Tibial nerve (tissue), 4 donors: ENCODE measurements around the gene LAMC3. TPM values are rescaled to one million over a fixed set of nuclear protein-coding genes. Genes with fewer than 3 reads are reported as not detected.

Source experiments
- DNase-seq, 2 donors: peaks; one replicate each; pipeline ENCODE4 v3.0.0-alpha.2; 2019; ENCODE audit warnings: low spot score in 2 of 2
- H3K27ac ChIP-seq, 4 donors: fragments of 200-600 bp; sonication (generic) in 3 of 4; one replicate each; pipeline ENCODE4 v1.5.1; 2017 to 2019; ENCODE audit warnings: mild to moderate bottlenecking in 1 of 4
- H3K27me3 ChIP-seq, 2 donors: fragments of 200-600 bp; sonication (generic) in 1 of 2; one replicate each; pipeline versions ENCODE4 v1.5.1 to v1.6.0; 2017 to 2019
- H3K36me3 ChIP-seq, 3 donors: fragments of 200-600 bp; sonication (generic); one replicate each; pipeline ENCODE4 v1.5.1; 2018 to 2019
- H3K4me1 ChIP-seq, 4 donors: fragments of 200-600 bp; sonication (generic) in 3 of 4; one replicate each; pipeline ENCODE4 v1.5.1; 2017 to 2019
- H3K4me3 ChIP-seq, 4 donors: fragments of 200-600 bp; sonication (generic) in 3 of 4; one replicate each; pipeline ENCODE4 v1.5.1; 2017 to 2019; ENCODE audit warnings: mild to moderate bottlenecking in 1 of 4, moderate library complexity in 1 of 4
- H3K9me3 ChIP-seq, 4 donors: fragments of 200-600 bp; sonication (generic) in 3 of 4; one replicate each; pipeline ENCODE4 v1.5.1; 2017 to 2019
- CTCF ChIP-seq, 5 experiments: fragments of 200-600 bp in 3 of 5; fragments of 450-650 bp in 2 of 5; sonication (generic) in 3 of 5; IDR thresholded peaks; one replicate each; pipeline ENCODE4 v1.5.1; 2016 to 2019; ENCODE audit warnings: antibody characterized with exemption in 5 of 5, mild to moderate bottlenecking in 3 of 5, moderate library complexity in 2 of 5
- EP300 ChIP-seq, 2 donors: sonication (generic); formaldehyde crosslinking; IDR thresholded peaks; one replicate each; pipeline ENCODE4 v1.6.1; 2017; ENCODE audit warnings: antibody characterized with exemption in 2 of 2, mild to moderate bottlenecking in 1 of 2
- POLR2A ChIP-seq, 2 donors: fragments of 450-650 bp; IDR thresholded peaks; one replicate each; pipeline ENCODE4 v1.6.1; 2017; ENCODE audit warnings: antibody characterized with exemption in 2 of 2, mild to moderate bottlenecking in 2 of 2, moderate library complexity in 2 of 2
- WGBS, 2 donors: methylation state at CpG; one replicate each; pipeline ENCODE4 v1.1.5; 2018; 5-methylcytosine and 5-hydroxymethylcytosine counted together
- total RNA-seq, 4 donors: library from RNA; depleted of rRNA; stranded (reverse); fragments of >200 nt; gene quantifications; one replicate each; pipeline ENCODE4 v1.1.0, GENCODE V29; 2016

Gene LAMC3
- total RNA-seq, 4 donors from 2014 or later, result 0.21 to 1.6 TPM; not detected in 2

GRCh38 chr9:131039129-131039954 is 30.4 kb downstream of the LAMC3 start:
- 78 to 80% methylated on average over 16 to 18 of the region's 18 CpGs for WGBS, 2 donors
- Histone ChIP-seq H3K4me1 (no peaks in the 10 kb centered on the region), H3K36me3 (no peaks in the 10 kb centered on the region), H3K4me3 (no peak overlapping the region), H3K9me3 (no peaks in the 10 kb centered on the region), H3K27ac (no peak overlapping the region), H3K27me3 (no peaks in the 10 kb centered on the region)
- no peak for DNase-seq
- TF ChIP-seq EP300 (IDR thresholded peaks at IDR 0.05) (no peak), POLR2A (IDR thresholded peaks at IDR 0.05) (no peak), CTCF (IDR thresholded peaks at IDR 0.05) (no peak)

DNA sequence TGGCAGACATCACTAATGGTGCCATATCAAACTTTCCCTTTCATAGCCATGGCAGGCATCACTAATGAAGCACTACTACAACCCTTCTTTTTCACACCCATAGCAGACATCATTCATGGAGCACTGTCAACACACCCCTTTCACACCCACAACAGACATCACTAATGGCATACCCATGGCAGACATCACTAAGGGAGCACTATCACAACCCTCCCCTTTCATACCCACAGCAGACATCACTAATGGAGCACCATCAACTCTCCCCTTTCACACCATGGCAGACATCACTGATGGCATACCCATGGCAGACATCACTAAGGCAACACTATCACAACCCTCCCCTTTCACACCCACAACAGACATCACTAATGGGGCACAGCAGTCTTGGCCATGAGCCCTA is 33.7 kb downstream of the LAMC3 start:
- Histone ChIP-seq H3K9me3 (no peaks in the 10 kb centered on the region), H3K27ac (no peak overlapping the region), H3K4me3 (no peak overlapping the region), H3K27me3 (no peaks in the 10 kb centered on the region), H3K4me1 (peaks cover 0 to 5% (median 0%) of the 10 kb centered on the region in 4 donors), H3K36me3 (no peaks in the 10 kb centered on the region)
- DNase-seq, result no peak
- TF ChIP-seq EP300 (IDR thresholded peaks at IDR 0.05) (no peak), POLR2A (IDR thresholded peaks at IDR 0.05) (no peak), CTCF (IDR thresholded peaks at IDR 0.05) (no peak)

GRCh38 chr9:131043087-131043486 is 34.1 kb downstream of the LAMC3 start:
- no peak overlapping the region for H3K4me3 ChIP-seq
- peaks cover 0 to 5% (median 0%) of the 10 kb centered on the region in 4 donors for H3K4me1 ChIP-seq
- no peaks in the 10 kb centered on the region for H3K9me3 ChIP-seq
- WGBS, 2 donors, result 74 to 75% methylated on average over 2 of the region's 2 CpGs
- DNase-seq, result no peak
- TF ChIP-seq POLR2A (IDR thresholded peaks at IDR 0.05), result no peak
- no peak for TF ChIP-seq CTCF (IDR thresholded peaks at IDR 0.05)
- no peak for TF ChIP-seq EP300 (IDR thresholded peaks at IDR 0.05)
- no peak overlapping the region for H3K27ac ChIP-seq
- no peaks in the 10 kb centered on the region for H3K27me3 ChIP-seq
- H3K36me3 ChIP-seq, result no peaks in the 10 kb centered on the region

DNA sequence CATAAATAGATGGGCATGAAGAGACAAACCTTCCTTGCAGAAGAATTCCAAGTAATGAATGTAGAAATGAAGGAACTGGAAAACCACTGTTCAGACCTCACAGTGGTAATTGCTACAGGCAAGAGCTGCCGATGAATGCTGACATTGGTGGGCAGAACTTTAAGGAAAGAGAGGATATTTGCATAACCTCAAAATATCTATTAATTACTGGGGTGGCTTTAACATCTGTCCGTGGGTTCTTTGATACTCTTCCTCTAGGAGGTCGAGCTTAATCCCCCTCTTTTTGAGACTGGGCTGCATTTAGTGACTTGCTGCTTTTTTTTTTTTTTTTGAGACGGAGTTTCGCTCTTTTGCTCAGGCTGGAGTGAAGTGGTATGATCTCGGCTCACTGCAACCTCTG is 34.7 kb downstream of the LAMC3 start:
- no peak overlapping the region for H3K4me3 ChIP-seq
- H3K27ac ChIP-seq, result no peak overlapping the region
- H3K9me3 ChIP-seq, result no peaks in the 10 kb centered on the region
- no peak for TF ChIP-seq CTCF (IDR thresholded peaks at IDR 0.05)
- TF ChIP-seq EP300 (IDR thresholded peaks at IDR 0.05), result no peak
- no peak for TF ChIP-seq POLR2A (IDR thresholded peaks at IDR 0.05)
- DNase-seq, result no peak
- no peaks in the 10 kb centered on the region for H3K36me3 ChIP-seq
- WGBS, 2 donors, result 58 to 61% methylated on average over 6 of the region's 6 CpGs
- H3K27me3 ChIP-seq, result no peaks in the 10 kb centered on the region
- peaks cover 0 to 5% (median 0%) of the 10 kb centered on the region in 4 donors for H3K4me1 ChIP-seq

- WGBS, 2 donors, result 74 to 78% methylated on average over 15 to 16 of the region's 16 CpGs
- Histone ChIP-seq H3K4me3 (no peak overlapping the region), H3K27ac (no peak overlapping the region), H3K36me3 (no peaks in the 10 kb centered on the region), H3K4me1 (peaks cover 0 to 5% (median 0%) of the 10 kb centered on the region in 4 donors), H3K27me3 (no peaks in the 10 kb centered on the region), H3K9me3 (no peaks in the 10 kb centered on the region)
- TF ChIP-seq CTCF (IDR thresholded peaks at IDR 0.05) (no peak), POLR2A (IDR thresholded peaks at IDR 0.05) (no peak), EP300 (IDR thresholded peaks at IDR 0.05) (no peak)
- DNase-seq, result no peak
Measured at GRCh38 chr9:131045300-131046092, 36.5 kb downstream of the LAMC3 start.
